ENCODE measurements around the gene CREBBP. TPM values are rescaled to one million over a fixed set of nuclear protein-coding genes. Genes with fewer than 3 reads are reported as not detected.

CREBBP gene
- total RNA-seq, 1 donor from 2014 or later: 72.8 TPM

DNA sequence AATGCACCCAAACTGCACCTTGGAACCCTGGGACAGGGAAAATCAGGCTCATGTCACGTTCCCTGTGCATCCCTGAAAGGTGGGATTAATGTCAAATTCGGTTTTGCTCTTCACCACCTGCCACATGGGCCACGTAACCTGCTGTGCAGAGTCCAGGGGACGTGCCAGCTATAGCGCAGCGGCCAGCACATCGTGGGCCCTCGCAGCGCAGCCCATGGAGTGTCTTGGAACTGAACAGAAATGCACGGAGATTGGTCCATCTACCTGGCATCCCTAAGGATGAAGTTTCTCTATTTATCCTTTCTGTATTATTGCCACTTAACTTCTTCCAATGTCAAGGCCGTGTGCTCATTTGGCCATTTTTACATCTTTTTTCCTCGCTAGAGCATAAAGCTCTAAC, 95.1 kb downstream of the CREBBP start:
- Histone ChIP-seq H3K9me3 (no peaks in the 10 kb centered on the region), H3K4me1 (no peaks in the 10 kb centered on the region), H3K27ac (no peak overlapping the region), H3K27me3 (no peaks in the 10 kb centered on the region), H3K4me3 (no peak overlapping the region), H3K36me3 (peaks cover 71% of the 10 kb centered on the region)
- DNase-seq (no peak), ATAC-seq (no peak)
- intact Hi-C loops (cut with DNase I): no loop called here
- TF ChIP-seq, protein P1, sequence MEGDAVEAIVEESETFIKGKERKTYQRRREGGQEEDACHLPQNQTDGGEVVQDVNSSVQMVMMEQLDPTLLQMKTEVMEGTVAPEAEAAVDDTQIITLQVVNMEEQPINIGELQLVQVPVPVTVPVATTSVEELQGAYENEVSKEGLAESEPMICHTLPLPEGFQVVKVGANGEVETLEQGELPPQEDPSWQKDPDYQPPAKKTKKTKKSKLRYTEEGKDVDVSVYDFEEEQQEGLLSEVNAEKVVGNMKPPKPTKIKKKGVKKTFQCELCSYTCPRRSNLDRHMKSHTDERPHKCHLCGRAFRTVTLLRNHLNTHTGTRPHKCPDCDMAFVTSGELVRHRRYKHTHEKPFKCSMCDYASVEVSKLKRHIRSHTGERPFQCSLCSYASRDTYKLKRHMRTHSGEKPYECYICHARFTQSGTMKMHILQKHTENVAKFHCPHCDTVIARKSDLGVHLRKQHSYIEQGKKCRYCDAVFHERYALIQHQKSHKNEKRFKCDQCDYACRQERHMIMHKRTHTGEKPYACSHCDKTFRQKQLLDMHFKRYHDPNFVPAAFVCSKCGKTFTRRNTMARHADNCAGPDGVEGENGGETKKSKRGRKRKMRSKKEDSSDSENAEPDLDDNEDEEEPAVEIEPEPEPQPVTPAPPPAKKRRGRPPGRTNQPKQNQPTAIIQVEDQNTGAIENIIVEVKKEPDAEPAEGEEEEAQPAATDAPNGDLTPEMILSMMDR (IDR thresholded peaks at IDR 0.05): no peak

- H3K4me1 ChIP-seq: no peaks in the 10 kb centered on the region
- DNase-seq (no peak), ATAC-seq (no peak)
- no peaks in the 10 kb centered on the region for H3K9me3 ChIP-seq
- no peaks in the 10 kb centered on the region for H3K27me3 ChIP-seq
- no peak overlapping the region for H3K4me3 ChIP-seq
- intact Hi-C loops (cut with DNase I): no loop called here
- TF ChIP-seq, protein P1 (IDR thresholded peaks at IDR 0.05): no peak
- H3K27ac ChIP-seq: no peak overlapping the region
- H3K36me3 ChIP-seq: peaks cover 75% of the 10 kb centered on the region
Measured at GRCh38 chr16:3783516-3783915, 97.0 kb downstream of the CREBBP start.

- Histone ChIP-seq H3K9me3 (no peaks in the 10 kb centered on the region), H3K27ac (no peak overlapping the region), H3K36me3 (peaks cover 82% of the 10 kb centered on the region), H3K4me1 (no peaks in the 10 kb centered on the region), H3K27me3 (no peaks in the 10 kb centered on the region), H3K4me3 (no peak overlapping the region)
- TF ChIP-seq, protein P1 (IDR thresholded peaks at IDR 0.05): no peak
- no peak for ATAC-seq
- intact Hi-C loops (cut with DNase I): no loop called here
- DNase-seq: no peak
Measured at GRCh38 chr16:3782566-3782965, 97.9 kb downstream of the CREBBP start.

DNA sequence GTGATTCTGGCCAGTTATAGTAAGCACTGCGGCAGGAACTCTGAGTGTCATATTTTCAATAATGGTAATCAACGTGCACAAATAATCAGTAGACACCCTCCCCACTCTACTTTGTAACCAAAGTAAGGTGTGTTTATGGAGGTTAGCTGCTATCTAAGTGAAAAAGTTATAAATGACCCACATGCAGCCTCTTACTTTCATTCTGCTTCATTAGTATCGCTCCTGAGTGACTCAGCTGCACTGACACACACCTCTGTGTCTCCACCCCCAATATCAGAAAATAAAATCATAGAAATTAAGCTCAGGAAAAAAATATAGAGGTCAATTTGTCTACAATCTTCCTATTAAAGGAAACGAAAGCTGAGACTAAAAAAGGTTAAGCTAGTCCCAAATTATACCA, 99.1 kb downstream of the CREBBP start:
- Histone ChIP-seq H3K27me3 (no peaks in the 10 kb centered on the region), H3K27ac (no peak overlapping the region), H3K4me1 (no peaks in the 10 kb centered on the region), H3K9me3 (no peaks in the 10 kb centered on the region), H3K36me3 (peaks cover 88% of the 10 kb centered on the region), H3K4me3 (no peak overlapping the region)
- ATAC-seq (no peak), DNase-seq (no peak)
- intact Hi-C loops (cut with DNase I): no loop called here
- TF ChIP-seq, protein P1 (IDR thresholded peaks at IDR 0.05): no peak

DNA sequence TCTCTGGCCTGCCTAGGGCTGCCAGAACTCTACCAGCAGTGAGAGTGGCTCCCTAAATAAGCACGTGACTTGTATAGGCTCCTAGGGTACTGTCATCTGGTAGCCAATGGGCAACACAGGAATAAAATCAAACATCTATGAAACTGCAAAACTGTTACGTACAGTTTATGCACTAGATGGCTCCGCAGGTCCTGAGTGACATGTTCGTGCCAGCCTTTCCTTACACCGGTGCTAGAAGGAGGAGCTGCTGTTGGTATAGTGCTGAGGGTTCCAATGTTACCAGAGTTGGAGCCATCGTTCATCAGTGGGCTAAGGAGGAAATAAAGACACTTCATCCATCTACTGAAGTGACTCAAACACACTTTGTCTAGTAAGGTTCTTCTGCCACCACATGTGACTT, 99.9 kb downstream of the CREBBP start:
- Histone ChIP-seq H3K4me1 (no peaks in the 10 kb centered on the region), H3K9me3 (no peaks in the 10 kb centered on the region), H3K4me3 (no peak overlapping the region), H3K27ac (no peak overlapping the region), H3K27me3 (no peaks in the 10 kb centered on the region), H3K36me3 (peaks cover 88% of the 10 kb centered on the region)
- peak; percentile 13 for ATAC-seq
- TF ChIP-seq, protein P1 (IDR thresholded peaks at IDR 0.05): no peak
- no peak for DNase-seq
- intact Hi-C loops (cut with DNase I): no loop called here

DNA sequence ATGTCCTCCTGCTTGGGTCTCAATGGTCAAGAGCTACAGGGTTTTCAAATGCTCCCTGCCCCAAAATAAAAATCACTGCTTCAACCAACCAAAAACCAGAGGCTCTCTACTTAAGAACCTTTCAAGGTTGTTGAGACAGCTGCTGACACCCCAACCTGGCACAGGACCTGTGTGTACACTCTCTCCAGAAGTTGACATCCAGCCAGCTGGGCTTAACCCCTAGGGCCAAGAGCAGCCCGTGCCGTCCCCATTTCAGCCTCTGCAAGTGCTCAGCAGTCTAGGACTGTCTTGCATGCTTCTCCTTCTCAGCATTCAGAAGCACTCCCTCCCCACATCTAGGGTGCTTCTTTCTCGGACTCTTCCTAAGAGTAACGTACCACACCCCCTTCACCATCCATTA, 104.2 kb downstream of the CREBBP start:
- peak; percentile 83 for DNase-seq

More for the DNA sequence above, 104.2 kb downstream of the CREBBP start:
- ATAC-seq: peak; percentile 90
- Histone ChIP-seq H3K4me3 (no peak overlapping the region), H3K36me3 (peaks cover 94% of the 10 kb centered on the region), H3K4me1 (peaks cover 6% of the 10 kb centered on the region), H3K9me3 (no peaks in the 10 kb centered on the region), H3K27ac (no peak overlapping the region), H3K27me3 (no peaks in the 10 kb centered on the region)
- intact Hi-C loops (cut with DNase I): no loop called here
- TF ChIP-seq, protein P1 (IDR thresholded peaks at IDR 0.05): no peak
